Skeletal muscle satellite cell (primary cell): ENCODE results near the gene XBP1. TPM values are rescaled to one million over a fixed set of nuclear protein-coding genes. Genes with fewer than 3 reads are reported as not detected.
"Not testable (repeated sequence)": the region's sequence is repeated elsewhere in the genome, so short reads cannot be mapped to it uniquely, and the experiment has no call there.

Experiments used
- H3K27me3 ChIP-seq: 2 replicates; pipeline ENCODE4 v1.7.0; 2013; ENCODE audit warnings: low read length; ENCODE audit not compliant: control insufficient read depth, insufficient read depth
- H3K36me3 ChIP-seq: 2 replicates; pipeline ENCODE4 v1.7.0; 2013; ENCODE audit warnings: mild to moderate bottlenecking, control low read depth, low read length; ENCODE audit not compliant: insufficient read depth
- H3K4me1 ChIP-seq: 2 replicates; pipeline ENCODE4 v1.7.0; 2013; ENCODE audit warnings: low read length; ENCODE audit not compliant: control insufficient read depth, insufficient read depth
- H3K4me2 ChIP-seq: 2 replicates; pipeline ENCODE4 v1.7.0; 2013; ENCODE audit warnings: mild to moderate bottlenecking, low read length
- H3K4me3 ChIP-seq: 2 replicates; pipeline ENCODE4 v1.7.0; 2013; ENCODE audit warnings: low read length
- H3K9ac ChIP-seq: 2 replicates; pipeline ENCODE4 v1.7.0; 2013; ENCODE audit warnings: mild to moderate bottlenecking, low read depth, low read length, moderate library complexity
- H3K9me3 ChIP-seq: replicated peaks from 2 replicates; pipeline ENCODE4 v1.7.0; 2013; ENCODE audit warnings: mild to moderate bottlenecking, control low read depth, low read length
- small RNA-seq: library from RNA; depleted of rRNA; stranded (forward); fragments of <200 nt; gene quantifications from one replicate; pipeline ENCODE3, GENCODE V24; 2012

XBP1 gene

GRCh38 chr22:28759861-28760560, 40.4 kb downstream of the XBP1 start:
- no peak overlapping the region for H3K4me3 ChIP-seq
- H3K4me1 ChIP-seq = peaks cover 3% of the 10 kb centered on the region
- H3K9me3 ChIP-seq = no peaks in the 10 kb centered on the region
- H3K27me3 ChIP-seq = no peaks in the 10 kb centered on the region
- no peak overlapping the region for H3K4me2 ChIP-seq
- H3K9ac ChIP-seq = no peak overlapping the region
- H3K36me3 ChIP-seq = no peaks in the 10 kb centered on the region

- H3K9ac ChIP-seq, H3K4me2 ChIP-seq, H3K9me3 ChIP-seq, H3K36me3 ChIP-seq, H3K4me3 ChIP-seq, H3K27me3 ChIP-seq: not testable (repeated sequence)
- peaks cover 18% of the 10 kb centered on the region for H3K4me1 ChIP-seq
Observed at GRCh38 chr22:28754512-28754911, 45.9 kb downstream of the XBP1 start.

- H3K4me1 ChIP-seq = peaks cover 19% of the 10 kb centered on the region
- H3K9me3 ChIP-seq = no peaks in the 10 kb centered on the region
- H3K27me3 ChIP-seq = no peaks in the 10 kb centered on the region
- peaks cover 14% of the 10 kb centered on the region for H3K36me3 ChIP-seq
- H3K4me2 ChIP-seq = peak overlapping the region; percentile 68
- peak overlapping the region; percentile 19 for H3K4me3 ChIP-seq
- no peak overlapping the region for H3K9ac ChIP-seq
Observed at GRCh38 chr22:28750471-28750881, 49.9 kb downstream of the XBP1 start.

Small RNA genes lying within 50 kb of the gene (small RNA-seq; reads per million reads assigned to genes)
- gene Z93930.1 = not detected
